Stimulated activated CD8-positive, alpha-beta memory T cell treated with anti-CD3 and anti-CD28 coated beads, Interleukin-7, amount 100 ng/mL, for 24 hours (primary cell): ENCODE data around the gene RNF213.
"Not testable (repeated sequence)": the region's sequence is repeated elsewhere in the genome, so short reads cannot be mapped to it uniquely, and the experiment has no call there.

ENCODE experiments used
- DNase-seq: peaks from one replicate; pipeline ENCODE4 v3.0.0-alpha.2; 2020; ENCODE audit warnings: low read depth

Gene RNF213

GRCh38 chr17:80394629-80395216 is 134.1 kb downstream of the RNF213 start:
- no peak for DNase-seq

- DNase-seq: no peak
Observed at GRCh38 chr17:80395402-80396151, 134.9 kb downstream of the RNF213 start.

- DNase-seq: no peak
Observed at GRCh38 chr17:80396157-80397033, 135.7 kb downstream of the RNF213 start.

DNA sequence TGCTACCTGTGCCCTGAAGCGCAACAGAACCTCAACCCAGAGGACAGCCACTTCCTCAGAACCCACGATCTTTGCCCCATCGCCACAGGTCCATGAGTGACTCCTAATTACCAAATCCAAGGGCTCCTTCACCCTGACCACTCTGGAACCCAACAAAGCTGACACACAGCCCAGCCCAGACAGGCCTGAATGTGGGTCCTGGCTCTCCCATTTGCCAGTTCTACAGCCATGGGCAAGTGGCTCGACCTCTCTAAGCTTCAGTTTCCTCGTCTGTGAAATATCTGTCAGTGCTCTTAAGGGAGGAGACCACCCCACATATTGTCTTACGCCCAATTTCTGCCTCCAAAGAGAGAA is 136.4 kb downstream of the RNF213 start:
- DNase-seq: no peak

GRCh38 chr17:80397686-80398085 is 137.0 kb downstream of the RNF213 start:
- DNase-seq: no peak

DNA sequence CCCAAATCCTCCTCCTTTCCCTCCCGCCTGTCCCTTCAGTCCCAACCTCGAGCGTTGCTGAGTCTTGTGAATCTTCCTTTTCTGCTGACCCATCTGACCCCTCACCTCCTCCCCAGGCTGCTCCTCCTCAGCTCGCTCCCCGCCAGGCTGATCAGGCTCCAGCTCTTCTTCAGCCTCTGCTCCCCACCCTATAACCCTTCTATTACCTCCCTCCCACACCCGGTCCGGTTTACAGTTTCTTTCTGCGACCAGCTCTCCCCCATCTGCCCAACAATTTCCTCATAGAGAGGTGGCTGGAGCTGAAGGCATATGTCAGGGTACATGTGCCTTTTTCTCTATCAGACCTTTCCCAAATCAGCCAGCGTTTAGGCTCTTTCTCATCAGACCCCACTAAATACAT is 140.4 kb downstream of the RNF213 start:
- not testable (repeated sequence) for DNase-seq

- not testable (repeated sequence) for DNase-seq
Observed at GRCh38 chr17:80402102-80402501, 141.4 kb downstream of the RNF213 start.

- no peak for DNase-seq
Observed at GRCh38 chr17:80402959-80403358, 142.3 kb downstream of the RNF213 start.

GRCh38 chr17:80406146-80406545 is 145.5 kb downstream of the RNF213 start:
- no peak for DNase-seq

DNA sequence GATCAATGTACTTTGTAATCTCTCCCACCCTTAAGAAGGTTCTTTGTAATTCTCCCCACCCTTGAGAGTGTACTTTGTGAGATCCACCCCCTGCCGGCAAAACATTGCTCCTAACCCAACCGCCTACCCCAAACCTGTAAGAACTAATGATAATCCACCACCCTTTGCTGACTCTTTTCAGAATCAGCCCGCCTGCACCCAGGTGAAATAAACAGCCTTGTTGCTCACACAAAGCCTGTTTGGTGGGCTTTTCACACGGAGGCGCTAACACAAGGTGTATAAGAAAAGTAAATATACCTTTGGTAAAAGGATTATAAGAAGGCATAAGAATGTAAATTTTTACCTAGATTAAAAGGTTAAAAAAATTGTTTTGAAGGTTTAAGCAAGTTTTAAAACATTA is 147.3 kb downstream of the RNF213 start:
- DNase-seq: not testable (repeated sequence)

DNA sequence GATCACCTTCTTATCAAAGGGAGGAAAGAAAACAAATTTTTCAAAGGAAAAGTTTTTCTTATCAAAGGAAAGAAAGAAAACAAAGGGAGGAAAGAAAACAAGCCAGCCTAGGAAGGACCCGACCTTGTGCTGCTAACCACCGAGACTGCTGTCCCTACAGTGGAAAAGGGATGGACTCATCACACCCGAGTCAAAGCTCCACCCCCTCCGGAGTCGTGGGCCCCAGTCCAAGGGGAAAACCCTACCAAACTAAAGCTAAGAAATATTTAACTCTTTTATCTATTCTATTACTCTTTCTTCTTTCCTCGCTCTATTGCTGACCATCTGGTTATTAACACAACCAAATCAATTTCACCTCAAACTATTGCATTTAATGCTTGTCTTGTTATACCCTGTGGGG is 148.2 kb downstream of the RNF213 start:
- no peak for DNase-seq

- no peak for DNase-seq
Observed at GRCh38 chr17:80409626-80410025, 149.0 kb downstream of the RNF213 start.

DNA sequence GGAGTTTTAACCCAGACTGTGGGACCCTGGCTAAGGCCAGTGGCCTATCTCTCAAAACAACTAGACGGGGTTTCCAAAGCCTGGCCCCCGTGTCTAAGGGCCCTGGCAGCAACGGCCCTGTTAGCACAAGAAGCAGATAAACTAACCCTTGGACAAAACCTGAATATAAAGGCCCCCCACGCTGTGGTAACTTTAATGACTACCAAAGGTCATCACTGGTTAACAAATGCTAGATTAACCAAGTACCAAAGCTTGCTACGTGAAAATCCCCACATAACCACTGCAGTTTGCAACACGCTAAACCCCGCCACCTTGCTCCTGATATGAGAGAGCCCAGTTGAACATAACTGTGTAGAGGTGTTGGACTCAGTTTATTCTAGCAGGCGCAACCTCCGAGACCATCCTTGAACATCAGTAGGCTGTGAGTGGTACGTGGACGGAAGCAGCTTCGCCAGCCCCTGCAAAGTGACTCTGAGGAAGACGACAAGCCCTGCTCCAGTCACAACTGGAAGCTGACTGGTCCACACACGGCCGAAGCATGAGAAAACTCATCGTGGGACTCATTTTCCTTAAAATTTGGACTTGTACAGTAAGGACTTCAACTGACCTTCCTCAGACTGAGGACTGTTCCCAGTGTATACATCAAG is 149.9 kb downstream of the RNF213 start:
- not testable (repeated sequence) for DNase-seq

DNA sequence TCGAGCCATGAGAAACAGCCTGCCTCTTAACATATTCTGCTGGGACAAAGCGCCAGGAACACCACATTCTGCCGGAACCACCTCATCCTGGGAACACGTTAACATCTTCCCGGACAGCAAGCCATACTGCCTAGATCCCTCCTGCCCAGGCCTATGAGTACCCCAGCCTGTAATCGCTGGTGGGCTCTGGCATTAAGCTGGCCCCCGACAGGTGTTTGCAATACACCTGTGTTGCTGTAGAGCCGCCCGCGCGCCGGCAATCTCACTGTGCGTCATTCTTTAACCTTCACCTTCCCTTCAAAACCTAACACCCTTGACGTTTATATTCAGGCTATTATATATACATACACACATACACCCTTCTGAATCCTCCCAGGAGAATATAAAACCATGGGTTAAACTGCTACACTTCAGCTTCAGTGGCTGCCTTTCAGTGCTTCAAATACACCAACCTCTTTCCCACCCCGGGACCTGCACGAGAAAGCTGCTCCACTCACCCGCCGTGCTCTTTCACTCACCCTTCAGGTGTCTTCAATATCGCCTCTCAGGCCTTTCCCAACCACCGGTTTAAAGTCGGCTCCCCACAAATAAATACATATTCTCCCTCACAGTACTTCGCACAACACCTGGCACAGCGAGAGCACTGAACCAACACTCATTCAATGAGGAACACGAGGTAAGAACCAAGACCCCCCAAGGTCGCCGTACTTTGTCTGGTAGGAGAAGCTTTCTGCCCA is 153.3 kb downstream of the RNF213 start:
- DNase-seq: no peak

GRCh38 chr17:80414508-80414802 is 153.8 kb downstream of the RNF213 start:
- no peak for DNase-seq

GRCh38 chr17:80414803-80415625 is 154.4 kb downstream of the RNF213 start, which contains the start of gene ENDOV:
Gene ENDOV (plus strand): TSS chr17:80415167. CDS start chr17:80415195, 28 bp downstream.
- DNase-seq: peak; percentile 80

GRCh38 chr17:80415626-80416137 is 155.0 kb downstream of the RNF213 start:
- DNase-seq: no peak

DNA sequence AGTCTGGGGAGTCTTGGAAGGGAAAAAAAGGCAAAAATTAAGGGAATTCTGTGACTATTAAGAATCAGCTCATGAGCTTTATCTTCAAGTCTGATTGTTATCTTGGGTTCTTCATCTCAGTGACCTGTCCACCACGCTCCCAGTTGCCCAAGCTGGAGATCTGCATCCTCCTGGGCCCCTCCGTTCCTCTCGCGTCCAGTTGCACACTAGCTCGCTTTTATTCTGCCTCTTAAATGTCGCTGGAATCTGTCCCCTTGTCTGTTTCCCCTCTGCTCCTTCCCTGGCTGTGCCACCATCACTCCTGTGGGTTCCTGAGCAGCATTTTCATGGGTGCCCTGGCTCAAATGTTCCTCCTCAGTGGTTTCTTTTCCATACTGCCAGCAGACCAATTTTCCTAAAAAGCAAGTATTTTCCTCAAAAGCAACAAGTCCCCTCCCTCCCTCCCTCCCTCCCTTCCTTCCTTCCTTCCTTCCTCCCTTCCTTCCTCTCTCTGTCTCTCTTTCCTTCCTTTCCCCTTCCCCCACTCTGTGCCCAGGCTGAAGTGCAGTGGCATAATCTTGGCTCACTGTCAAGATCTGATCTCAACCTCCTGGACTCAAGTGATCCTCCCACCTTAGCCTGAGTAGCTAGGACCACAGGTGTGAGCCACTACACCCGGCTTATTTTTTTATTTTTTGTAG is 155.7 kb downstream of the RNF213 start:
- no peak for DNase-seq

DNA sequence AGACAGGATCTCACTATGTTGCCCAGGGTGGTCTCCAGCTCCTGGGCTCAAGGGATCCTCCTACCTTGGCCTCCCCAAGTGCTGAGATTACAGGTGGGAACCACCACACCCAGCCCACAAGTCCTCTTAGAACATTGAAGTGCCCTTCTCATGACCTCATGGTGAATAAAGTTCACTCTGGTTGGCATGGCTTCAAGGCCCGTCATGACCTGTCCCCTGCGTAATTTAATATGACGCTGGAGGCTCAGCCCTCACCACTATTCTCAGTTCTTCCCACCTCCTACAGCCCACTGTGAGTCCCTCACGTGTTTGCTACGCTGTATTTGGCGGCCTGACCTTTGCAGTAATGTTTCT is 156.3 kb downstream of the RNF213 start:
- DNase-seq: no peak

DNA sequence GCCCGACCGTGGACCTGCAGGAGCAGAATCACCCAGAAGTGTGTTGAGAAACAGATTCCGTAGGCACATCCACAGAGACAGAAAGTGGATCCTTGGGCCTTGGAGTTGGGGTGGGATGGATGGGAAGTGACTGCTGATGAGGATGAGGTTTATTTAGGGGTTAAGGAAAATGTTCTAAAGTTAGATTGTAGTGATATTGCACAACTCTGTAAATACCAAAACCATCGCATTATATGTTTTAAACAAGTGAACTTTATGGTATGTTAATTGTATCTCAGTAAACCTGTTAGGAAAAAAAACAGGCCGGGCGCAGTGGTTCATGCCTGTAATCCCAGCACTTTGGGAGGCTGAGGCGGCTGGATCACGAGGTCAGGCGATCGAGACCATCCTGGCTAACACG is 157.9 kb downstream of the RNF213 start:
- DNase-seq: no peak
